Tibial nerve (tissue), 4 donors: Measurements from ENCODE around the gene SCRG1.

Experiments used
- EP300 ChIP-seq, 2 donors: sonication (generic); formaldehyde crosslinking; IDR thresholded peaks; one replicate each; pipeline ENCODE4 v1.6.1; 2017; ENCODE audit warnings: antibody characterized with exemption in 2 of 2, mild to moderate bottlenecking in 1 of 2
- TF ChIP-seq, protein P1 (sequence below), 5 experiments: fragments of 200-600 bp in 3 of 5; fragments of 450-650 bp in 2 of 5; sonication (generic) in 3 of 5; IDR thresholded peaks; one replicate each; pipeline ENCODE4 v1.5.1; 2016 to 2019; ENCODE audit warnings: antibody characterized with exemption in 5 of 5, mild to moderate bottlenecking in 3 of 5, moderate library complexity in 2 of 5

DNA sequence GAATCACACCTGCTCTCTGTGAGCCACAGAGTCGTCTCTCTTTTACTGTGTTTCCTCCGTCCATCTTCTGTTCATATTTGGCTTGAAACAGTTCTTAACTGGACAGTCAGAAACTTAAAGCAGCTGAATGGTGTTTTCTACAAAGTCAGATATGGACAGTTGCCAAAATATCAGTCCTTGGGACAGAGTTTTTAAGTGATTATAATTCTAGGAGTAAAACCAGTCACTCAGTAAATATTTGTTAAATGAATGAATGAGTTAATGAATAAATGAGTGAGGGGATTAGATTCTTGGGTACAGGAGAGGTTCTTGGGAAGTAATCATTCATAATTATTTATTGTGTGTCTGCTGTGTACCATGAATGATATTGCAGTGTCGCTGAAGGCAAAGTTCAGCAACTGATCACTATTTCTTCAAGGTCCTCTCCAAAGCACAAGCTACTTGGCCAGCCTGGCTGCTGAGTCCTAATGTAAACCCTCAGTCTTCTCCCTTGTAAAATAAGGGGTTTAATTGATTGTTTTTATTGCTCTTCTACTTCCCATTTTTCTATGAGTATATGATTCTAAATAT, 5.5 kb upstream of the SCRG1 start:
- TF ChIP-seq, protein P1, sequence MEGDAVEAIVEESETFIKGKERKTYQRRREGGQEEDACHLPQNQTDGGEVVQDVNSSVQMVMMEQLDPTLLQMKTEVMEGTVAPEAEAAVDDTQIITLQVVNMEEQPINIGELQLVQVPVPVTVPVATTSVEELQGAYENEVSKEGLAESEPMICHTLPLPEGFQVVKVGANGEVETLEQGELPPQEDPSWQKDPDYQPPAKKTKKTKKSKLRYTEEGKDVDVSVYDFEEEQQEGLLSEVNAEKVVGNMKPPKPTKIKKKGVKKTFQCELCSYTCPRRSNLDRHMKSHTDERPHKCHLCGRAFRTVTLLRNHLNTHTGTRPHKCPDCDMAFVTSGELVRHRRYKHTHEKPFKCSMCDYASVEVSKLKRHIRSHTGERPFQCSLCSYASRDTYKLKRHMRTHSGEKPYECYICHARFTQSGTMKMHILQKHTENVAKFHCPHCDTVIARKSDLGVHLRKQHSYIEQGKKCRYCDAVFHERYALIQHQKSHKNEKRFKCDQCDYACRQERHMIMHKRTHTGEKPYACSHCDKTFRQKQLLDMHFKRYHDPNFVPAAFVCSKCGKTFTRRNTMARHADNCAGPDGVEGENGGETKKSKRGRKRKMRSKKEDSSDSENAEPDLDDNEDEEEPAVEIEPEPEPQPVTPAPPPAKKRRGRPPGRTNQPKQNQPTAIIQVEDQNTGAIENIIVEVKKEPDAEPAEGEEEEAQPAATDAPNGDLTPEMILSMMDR (IDR thresholded peaks at IDR 0.05): no peak
- no peak for TF ChIP-seq EP300 (IDR thresholded peaks at IDR 0.05)
